IMR-90 (cell line): ENCODE results near the gene HSD17B8. TPM values are rescaled to one million over a fixed set of nuclear protein-coding genes. Genes with fewer than 3 reads are reported as not detected.
A peak's percentile ranks its signal among the peaks of the same experiment; 100 is the strongest.

Source experiments
- ATAC-seq: fragments of 200-7000 bp; cut with Tn5 transposase; 2 replicates; pipeline ENCODE4 v1.9.1; 2020; ENCODE audit warnings: low read depth, mild to moderate bottlenecking, moderate library complexity
- BruUV-seq: library from RNA; stranded (reverse); fragments of 400-500 nt; replicated peaks from 2 replicates; lab custom pipeline; 2021; lab: Mats Ljungman, UMichigan
- CTCF ChIA-PET: fragments of 300-600 bp; formaldehyde crosslinking; extraction: SDS; loops from one replicate; lab custom pipeline; 2021; ENCODE audit warnings: antibody characterized with exemption; lab: Yijun Ruan, JAX
- POLR2A ChIA-PET: fragments of 300-600 bp; sonication (Branson Sonifier 250); formaldehyde crosslinking; loops from one replicate; lab custom pipeline; 2022; ENCODE audit warnings: antibody characterized with exemption; ENCODE audit not compliant: unreplicated experiment; lab: Charles Lee
- DNase-seq: peaks from one replicate; pipeline ENCODE4 v3.0.0; 2013
- H2AFZ ChIP-seq: replicated peaks from 2 replicates; pipeline ENCODE3; 2013; ENCODE audit warnings: low read length, mild to moderate bottlenecking; ENCODE audit not compliant: poor library complexity
- H2AK5ac ChIP-seq: 2 replicates; pipeline ENCODE4 v1.6.1; 2013; ENCODE audit warnings: low read depth, low read length, inconsistent platforms
- H2AK9ac ChIP-seq: replicated peaks from 2 replicates; pipeline ENCODE3; 2013; ENCODE audit warnings: mild to moderate bottlenecking, low read depth, low read length, moderate library complexity; ENCODE audit not compliant: poor library complexity
- H2BK120ac ChIP-seq: 2 replicates; pipeline ENCODE4 v1.6.1; 2013; ENCODE audit warnings: low read depth, low read length, inconsistent platforms
- H2BK15ac ChIP-seq: 3 replicates; pipeline ENCODE4 v1.6.1; 2013; ENCODE audit warnings: low read depth, low read length, inconsistent platforms
- H2BK20ac ChIP-seq: 2 replicates; pipeline ENCODE4 v1.6.1; 2013; ENCODE audit warnings: low read depth, mild to moderate bottlenecking, inconsistent platforms, low read length, moderate library complexity
- H2BK5ac ChIP-seq: 2 replicates; pipeline ENCODE4 v1.6.1; 2013; ENCODE audit warnings: mild to moderate bottlenecking, low read depth, low read length, inconsistent platforms; ENCODE audit not compliant: poor library complexity, severe bottlenecking
- H3K14ac ChIP-seq: replicated peaks from 2 replicates; pipeline ENCODE4 v1.6.1; 2013; ENCODE audit warnings: low read depth, low read length, inconsistent platforms
- H3K18ac ChIP-seq: 2 replicates; pipeline ENCODE4 v1.6.1; 2013; ENCODE audit warnings: low read depth, low read length, control low read depth
- H3K23ac ChIP-seq: 2 replicates; pipeline ENCODE4 v1.6.1; 2013; ENCODE audit warnings: low read depth, low read length, inconsistent platforms
- H3K27ac ChIP-seq: 2 replicates; pipeline ENCODE4 v1.5.1; 2013; ENCODE audit warnings: mild to moderate bottlenecking, control low read depth, low read length; ENCODE audit not compliant: insufficient read depth
- H3K27me3 ChIP-seq: 2 replicates; pipeline ENCODE4 v1.6.1; 2013; ENCODE audit warnings: low read length; ENCODE audit not compliant: control insufficient read depth, insufficient read depth
- H3K36me3 ChIP-seq: 2 replicates; pipeline ENCODE4 v1.6.1; 2013; ENCODE audit warnings: low read length, mixed read lengths; ENCODE audit not compliant: control insufficient read depth, insufficient read depth
- H3K4ac ChIP-seq: 2 replicates; pipeline ENCODE4 v1.6.1; 2013; ENCODE audit warnings: low read depth, low read length, inconsistent platforms
- H3K4me1 ChIP-seq: 2 replicates; pipeline ENCODE4 v1.6.1; 2013; ENCODE audit warnings: low read length, mixed read lengths; ENCODE audit not compliant: control insufficient read depth, insufficient read depth
- H3K4me2 ChIP-seq: 2 replicates; pipeline ENCODE4 v1.6.1; 2013; ENCODE audit warnings: low read depth, mild to moderate bottlenecking, control low read depth, low read length, moderate library complexity
- H3K4me3 ChIP-seq: 2 replicates; pipeline ENCODE4 v1.5.1; 2013; ENCODE audit warnings: low read depth, mild to moderate bottlenecking, control low read depth, low read length, moderate library complexity; ENCODE audit not compliant: insufficient read depth
- H3K56ac ChIP-seq: 2 replicates; pipeline ENCODE4 v1.6.1; 2013; ENCODE audit warnings: low read length, inconsistent platforms; ENCODE audit not compliant: insufficient read depth; ENCODE audit errors: extremely low read depth
- H3K79me1 ChIP-seq, 2 experiments: 2 replicates each; pipeline ENCODE4 v1.6.1; 2013; ENCODE audit warnings: low read length in 2 of 2, inconsistent platforms in 1 of 2, low read depth in 1 of 2
- H3K9ac ChIP-seq: 2 replicates; pipeline ENCODE4 v1.6.1; 2013; ENCODE audit warnings: low read depth, low read length, control low read depth
- H3K9me1 ChIP-seq: 2 replicates; pipeline ENCODE4 v1.6.1; 2013; ENCODE audit warnings: low read length, inconsistent platforms; ENCODE audit not compliant: insufficient read depth
- H3K9me3 ChIP-seq: 2 replicates; pipeline ENCODE4 v1.6.1; 2013; ENCODE audit warnings: low read length; ENCODE audit not compliant: control insufficient read depth, insufficient read depth
- H4K20me1 ChIP-seq: 2 replicates; pipeline ENCODE4 v1.6.1; 2013; ENCODE audit warnings: low read length, inconsistent platforms; ENCODE audit not compliant: insufficient read depth
- H4K5ac ChIP-seq: 2 replicates; pipeline ENCODE4 v1.6.1; 2013; ENCODE audit warnings: mild to moderate bottlenecking, low read depth, low read length, control low read depth
- H4K8ac ChIP-seq, 2 experiments: 2 replicates each; pipeline ENCODE4 v1.6.1; 2013; ENCODE audit warnings: low read depth in 2 of 2, low read length in 2 of 2, control low read depth in 1 of 2, inconsistent platforms in 1 of 2
- H4K91ac ChIP-seq: 2 replicates; pipeline ENCODE4 v1.6.1; 2013; ENCODE audit warnings: low read depth, low read length, inconsistent platforms; ENCODE audit not compliant: insufficient read depth
- CTCF ChIP-seq: conservative IDR thresholded peaks from 2 replicates; pipeline ENCODE4 v1.5.1; 2012; ENCODE audit warnings: mild to moderate bottlenecking, low read depth, low read length, improper control_type of control experiment
- RAD21 ChIP-seq: IDR thresholded peaks from 2 replicates; pipeline ENCODE4 v1.6.1; 2012; ENCODE audit warnings: low read length, improper control_type of control experiment
- SMC3 ChIP-seq: fragments of 150-350 bp; IDR thresholded peaks from 2 replicates; pipeline ENCODE4 v1.6.1; 2016; ENCODE audit warnings: low read depth, mild to moderate bottlenecking, antibody characterized with exemption, low read length, moderate library complexity
- USF2 ChIP-seq: fragments of 150-350 bp; IDR thresholded peaks from 2 replicates; pipeline ENCODE4 v1.6.1; 2017; ENCODE audit warnings: mild to moderate bottlenecking, antibody characterized with exemption, low read length, low read depth
- WGBS, 2 experiments: methylation state at CpG; one replicate each; pipeline versions ENCODE4 v1.1.5 to v1.1.7; 2013; ENCODE audit warnings: missing lambda C conversion rate in 2 of 2; ENCODE audit not compliant: insufficient read length in 1 of 2; ENCODE audit errors: extremely low coverage in 2 of 2; 5-methylcytosine and 5-hydroxymethylcytosine counted together
- dilution Hi-C: fragments of 300-500 bp; cut with HindIII; formaldehyde crosslinking; loops from one replicate; pipeline ENCODE4 v1.14.3; 2018; ENCODE audit warnings: low sequenced_read_pairs; ENCODE audit not compliant: unreplicated experiment
- in situ Hi-C: fragments of 300-500 bp; cut with MboI; formaldehyde crosslinking; loops from 3 replicates; pipeline ENCODE4 v1.14.3; 2019; ENCODE audit warnings: low sequenced_read_pairs, inconsistent platforms, mixed read lengths
- intact Hi-C: fragments of 100-400 bp; cut with micrococcal nuclease; formaldehyde crosslinking; loops from 2 replicates; pipeline ENCODE4 v1.10.0; 2022
- polyA plus RNA-seq, 3 experiments: library from polyadenylated mRNA; depleted of rRNA; stranded (reverse); fragments of >200 nt; gene quantifications; 2 replicates each; pipeline ENCODE4 v1.2.3, GENCODE V29; 2012; ENCODE audit warnings: low replicate concordance in 1 of 3
- total RNA-seq: library from RNA; depleted of rRNA; stranded (reverse); fragments of >200 nt; gene quantifications from 2 replicates; pipeline ENCODE4 v1.2.3, GENCODE V29; 2012

Gene HSD17B8
- total and polyA plus RNA-seq, 2 of the 4 experiments (the other 2 are of a cell fraction) = 1.6 to 4.3 TPM

GRCh38 chr6:33172688-33173534, 31.5 kb upstream of the HSD17B8 start:
- Histone ChIP-seq H2AFZ (no peak overlapping the region), H4K91ac (no peak overlapping the region), H3K9me1 (no peaks in the 10 kb centered on the region), H4K20me1 (no peaks in the 10 kb centered on the region), H3K23ac (no peak overlapping the region), H2BK20ac (no peak overlapping the region), H3K4me3 (no peak overlapping the region), H3K9me3 (no peaks in the 10 kb centered on the region), H3K4me1 (no peaks in the 10 kb centered on the region), H2BK120ac (no peak overlapping the region), H3K79me1 (no peaks in the 10 kb centered on the region), H3K56ac (no peak overlapping the region), H3K36me3 (no peaks in the 10 kb centered on the region), H3K18ac (no peak overlapping the region), H3K4me2 (no peak overlapping the region), H3K9ac (no peak overlapping the region), H4K5ac (no peak overlapping the region), H2AK9ac (no peak overlapping the region), H2BK15ac (no peak overlapping the region), H3K27me3 (peaks cover 13% of the 10 kb centered on the region; the same call in 1 of the 2 replicates), H2BK5ac (no peak overlapping the region), H3K4ac (no peak overlapping the region), H2AK5ac (no peak overlapping the region), H3K14ac (no peak overlapping the region), H4K8ac (no peak overlapping the region), H3K27ac (no peak overlapping the region)
- DNase-seq (peak; percentile 49), ATAC-seq (peak; percentile 93)
- peak; percentile 69 for TF ChIP-seq SMC3
- TF ChIP-seq USF2 = no peak
- TF ChIP-seq CTCF = peak; percentile 77
- peak; percentile 80 for TF ChIP-seq RAD21
- CTCF ChIA-PET = interaction anchor here (0.6 to 1.0 kb wide), 2 partner anchors 18 to 25 kb away, joined by 3 read pairs; no protein-coding TSS in a partner anchor
- POLR2A ChIA-PET = no interaction called here
- no TSS peak for BruUV-seq
- 0% methylated on average over 1 of the region's 16 CpGs; no CpG with 5 or more reads in 1 of the 2 experiments for WGBS, 2 experiments
- intact Hi-C loops (loop anchor here (1.0 kb wide), 2 partner anchors 55 to 159 kb away; no protein-coding TSS in a partner anchor), dilution Hi-C loops (no loop called here), in situ Hi-C loops (no loop called here)
